Measurements from ENCODE around the gene LEAP2.

The LEAP2 gene

GRCh38 chr5:132877938-132878337, 4.5 kb downstream of the LEAP2 start:
- DNase-seq (ENCODE audit: low spot score) = no peak

GRCh38 chr5:132883261-132883834, 9.9 kb downstream of the LEAP2 start:
- peak; percentile 86 for DNase-seq (ENCODE audit: low spot score)

GRCh38 chr5:132884548-132884947, 11.1 kb downstream of the LEAP2 start:
- no peak for DNase-seq (ENCODE audit: low spot score)

GRCh38 chr5:132886064-132886823, 12.8 kb downstream of the LEAP2 start:
- no peak for DNase-seq (ENCODE audit: low spot score)

- DNase-seq (ENCODE audit: low spot score) = no peak
Measured at GRCh38 chr5:132887283-132887682, 13.8 kb downstream of the LEAP2 start.

- no peak for DNase-seq (ENCODE audit: low spot score)
Measured at GRCh38 chr5:132889501-132889900, 16.0 kb downstream of the LEAP2 start.

- DNase-seq (ENCODE audit: low spot score) = no peak
Measured at GRCh38 chr5:132890817-132891216, 17.3 kb downstream of the LEAP2 start.

- no peak for DNase-seq (ENCODE audit: low spot score)
Measured at GRCh38 chr5:132895719-132896305, 22.3 kb downstream of the LEAP2 start.

GRCh38 chr5:132896685-132897084, 23.2 kb downstream of the LEAP2 start:
- DNase-seq (ENCODE audit: low spot score) = no peak

GRCh38 chr5:132898094-132898493, 24.6 kb downstream of the LEAP2 start:
- no peak for DNase-seq (ENCODE audit: low spot score)

- DNase-seq (ENCODE audit: low spot score) = no peak
Measured at GRCh38 chr5:132901036-132901435, 27.6 kb downstream of the LEAP2 start.

GRCh38 chr5:132901730-132902129, 28.3 kb downstream of the LEAP2 start:
- no peak for DNase-seq (ENCODE audit: low spot score)

- DNase-seq (ENCODE audit: low spot score) = no peak
Measured at GRCh38 chr5:132905938-132906337, 32.5 kb downstream of the LEAP2 start.

GRCh38 chr5:132907161-132907560, 33.7 kb downstream of the LEAP2 start:
- no peak for DNase-seq (ENCODE audit: low spot score)

- no peak for DNase-seq (ENCODE audit: low spot score)
Measured at GRCh38 chr5:132909702-132910101, 36.2 kb downstream of the LEAP2 start.

GRCh38 chr5:132915681-132916080, 42.2 kb downstream of the LEAP2 start:
- DNase-seq (ENCODE audit: low spot score) = no peak

GRCh38 chr5:132916086-132916485, 42.6 kb downstream of the LEAP2 start:
- no peak for DNase-seq (ENCODE audit: low spot score)

All from SW480 (cell line).